ENCODE results near the gene SLC11A1. TPM values are rescaled to one million over a fixed set of nuclear protein-coding genes. Genes with fewer than 3 reads are reported as not detected.

Gene SLC11A1
- polyA plus RNA-seq, 1 donor (not counting 4 experiments of a cell fraction or from before 2014, with no cell fraction given): 0.46 TPM

- Histone ChIP-seq H3K9me3 (ENCODE audit: control insufficient read depth, low read depth, low read length) (no peaks in the 10 kb centered on the region), H3K4me1 (ENCODE audit: control insufficient read depth, extremely low read depth, insufficient read depth, low read length) (peaks cover 4% of the 10 kb centered on the region), H4K20me1 (ENCODE audit: control insufficient read depth, extremely low read depth, insufficient read depth, low read length) (no peaks in the 10 kb centered on the region), H2AFZ (ENCODE audit: control insufficient read depth, low read length) (no peak overlapping the region), H3K36me3 (ENCODE audit: control insufficient read depth in 2 of 2, extremely low read depth in 1 of 2, insufficient read depth in 2 of 2, low read length in 2 of 2) (no peaks in the 10 kb centered on the region), H3K4me2 (ENCODE audit: control insufficient read depth, extremely low read depth, insufficient read depth, low read depth, low read length) (no peak overlapping the region), H3K27ac (ENCODE audit: control insufficient read depth, insufficient read depth, low read length) (no peak overlapping the region), H3K9me1 (ENCODE audit: control insufficient read depth, extremely low read depth, insufficient read depth, low read length) (no peaks in the 10 kb centered on the region), H3K27me3 (ENCODE audit: control insufficient read depth, extremely low read depth, insufficient read depth, low read length) (no peaks in the 10 kb centered on the region), H3K9ac (ENCODE audit: control insufficient read depth, extremely low read depth, insufficient read depth, low read length) (no peak overlapping the region), H3K4me3 (ENCODE audit: control insufficient read depth in 2 of 3, extremely low read depth in 1 of 3, insufficient read depth in 2 of 3, low read depth in 1 of 3, low read length in 3 of 3) (no peak overlapping the region), H3K79me2 (ENCODE audit: control insufficient read depth, insufficient read depth, low read length) (no peaks in the 10 kb centered on the region)
- no peak for TF ChIP-seq EZH2 (IDR thresholded peaks at IDR 0.05; ENCODE audit: low read length)
- no peak for TF ChIP-seq CTCF (optimal IDR thresholded peaks at IDR 0.05 in 1 of 3, IDR thresholded peaks at IDR 0.05 in 1 of 3, conservative IDR thresholded peaks at IDR 0.05 in 1 of 3; ENCODE audit: extremely low read depth in 1 of 3, insufficient read depth in 2 of 3, low read length in 3 of 3)
- FAIRE-seq: no peak
- DNase-seq (ENCODE audit: low read depth, low spot score): no peak
- dilution Hi-C loops (cut with MboI; ENCODE audit: extremely low pct_ligation_motif_present, low sequenced_read_pairs): no loop called here
These were observed 37.6 kb downstream of the SLC11A1 start for GRCh38 chr2:218419630-218420216.

GRCh38 chr2:218421027-218421426 is 39.0 kb downstream of the SLC11A1 start:
- Histone ChIP-seq H3K9ac (ENCODE audit: control insufficient read depth, extremely low read depth, insufficient read depth, low read length) (no peak overlapping the region), H3K4me2 (ENCODE audit: control insufficient read depth, extremely low read depth, insufficient read depth, low read depth, low read length) (no peak overlapping the region), H3K36me3 (ENCODE audit: control insufficient read depth in 2 of 2, extremely low read depth in 1 of 2, insufficient read depth in 2 of 2, low read length in 2 of 2) (no peaks in the 10 kb centered on the region), H3K4me3 (ENCODE audit: control insufficient read depth in 2 of 3, extremely low read depth in 1 of 3, insufficient read depth in 2 of 3, low read depth in 1 of 3, low read length in 3 of 3) (no peak overlapping the region), H3K4me1 (ENCODE audit: control insufficient read depth, extremely low read depth, insufficient read depth, low read length) (peaks cover 4% of the 10 kb centered on the region), H3K9me3 (ENCODE audit: control insufficient read depth, low read depth, low read length) (no peaks in the 10 kb centered on the region), H3K27ac (ENCODE audit: control insufficient read depth, insufficient read depth, low read length) (no peak overlapping the region), H3K9me1 (ENCODE audit: control insufficient read depth, extremely low read depth, insufficient read depth, low read length) (no peaks in the 10 kb centered on the region), H2AFZ (ENCODE audit: control insufficient read depth, low read length) (no peak overlapping the region), H4K20me1 (ENCODE audit: control insufficient read depth, extremely low read depth, insufficient read depth, low read length) (no peaks in the 10 kb centered on the region), H3K79me2 (ENCODE audit: control insufficient read depth, insufficient read depth, low read length) (no peaks in the 10 kb centered on the region), H3K27me3 (ENCODE audit: control insufficient read depth, extremely low read depth, insufficient read depth, low read length) (no peaks in the 10 kb centered on the region)
- DNase-seq (ENCODE audit: low read depth, low spot score): no peak
- no peak for FAIRE-seq
- dilution Hi-C loops (cut with MboI; ENCODE audit: extremely low pct_ligation_motif_present, low sequenced_read_pairs): no loop called here
- TF ChIP-seq EZH2 (IDR thresholded peaks at IDR 0.05; ENCODE audit: low read length) (no peak), CTCF (optimal IDR thresholded peaks at IDR 0.05 in 1 of 3, IDR thresholded peaks at IDR 0.05 in 1 of 3, conservative IDR thresholded peaks at IDR 0.05 in 1 of 3; ENCODE audit: extremely low read depth in 1 of 3, insufficient read depth in 2 of 3, low read length in 3 of 3) (no peak)

Measured in keratinocyte (primary cell).